OCI-LY7 (cell line): ENCODE results near the gene FAM174B.

Experiments
- CTCF ChIP-seq: fragments of 200-600 bp; sonication (generic); conservative IDR thresholded peaks from 2 replicates; pipeline ENCODE4 v1.5.1; 2014; ENCODE audit warnings: mild to moderate bottlenecking, antibody characterized with exemption, low read length, moderate library complexity, mixed read lengths
- EZH2phosphoT487 ChIP-seq: fragments of 200-600 bp; sonication (generic); IDR thresholded peaks from 2 replicates; pipeline ENCODE4 v1.6.1; 2018; ENCODE audit warnings: low read depth, borderline replicate concordance, mild to moderate bottlenecking, mixed run types, antibody characterized with exemption, low read length, moderate library complexity, mixed read lengths

- TF ChIP-seq CTCF (no peak), EZH2phosphoT487 (no peak)
Observed at GRCh38 chr15:92582206-92582605, 73.4 kb downstream of the FAM174B start.
